Right forelimb (tissue), 1 donor: Measurements from ENCODE around the gene MICALL1.
"Not testable (repeated sequence)": the region's sequence is repeated elsewhere in the genome, so short reads cannot be mapped to it uniquely, and the experiment has no call there.

ENCODE experiments used
- DNase-seq: peaks from one replicate; pipeline ENCODE4 v3.0.0-alpha.2; 2018

MICALL1 gene

GRCh38 chr22:37961062-37961461 lies 55.0 kb downstream of the MICALL1 start:
- no peak for DNase-seq

- DNase-seq: no peak
These were observed 60.0 kb downstream of the MICALL1 start for GRCh38 chr22:37965940-37966664.

GRCh38 chr22:37967147-37967546 lies 61.0 kb downstream of the MICALL1 start:
- no peak for DNase-seq

- DNase-seq: no peak
These were observed 61.7 kb downstream of the MICALL1 start for GRCh38 chr22:37967637-37968451.

- no peak for DNase-seq
These were observed 62.6 kb downstream of the MICALL1 start for GRCh38 chr22:37968452-37969251.

- DNase-seq: no peak
These were observed 64.8 kb downstream of the MICALL1 start for GRCh38 chr22:37970864-37971263.

- no peak for DNase-seq
These were observed 65.7 kb downstream of the MICALL1 start for GRCh38 chr22:37971475-37972434.

GRCh38 chr22:37972527-37972926 lies 66.4 kb downstream of the MICALL1 start:
- no peak for DNase-seq

GRCh38 chr22:37973271-37974170 lies 67.4 kb downstream of the MICALL1 start:
- DNase-seq: no peak

- DNase-seq: no peak
These were observed 69.1 kb downstream of the MICALL1 start for GRCh38 chr22:37975153-37975552.

- not testable (repeated sequence) for DNase-seq
These were observed 69.9 kb downstream of the MICALL1 start for GRCh38 chr22:37976022-37976421.

GRCh38 chr22:37976547-37976946 lies 70.5 kb downstream of the MICALL1 start:
- DNase-seq: no peak

- DNase-seq: no peak
These were observed 73.7 kb downstream of the MICALL1 start for GRCh38 chr22:37979782-37980181.

- DNase-seq: no peak
These were observed 75.3 kb downstream of the MICALL1 start for GRCh38 chr22:37981282-37982011.

GRCh38 chr22:37982151-37982785 lies 76.2 kb downstream of the MICALL1 start:
- no peak for DNase-seq

GRCh38 chr22:37982938-37983859 lies 77.1 kb downstream of the MICALL1 start:
- no peak for DNase-seq

GRCh38 chr22:37983860-37984791 lies 78.0 kb downstream of the MICALL1 start, which contains the start of gene SOX10:
SOX10 (minus strand) TSS chr22:37984555; CDS start chr22:37983784, 771 bp downstream.
- DNase-seq: no peak
